H1 (cell line): Measurements from ENCODE around the gene FRMD6. TPM values are rescaled to one million over a fixed set of nuclear protein-coding genes. Genes with fewer than 3 reads are reported as not detected.

Source experiments
- CHD7 ChIP-seq: fragments of 300-600 bp; sonication (generic); IDR thresholded peaks from 2 replicates; pipeline ENCODE4 v1.7.1; 2012; ENCODE audit warnings: low read length, moderate library complexity, mild to moderate bottlenecking, inconsistent platforms; ENCODE audit not compliant: insufficient replicate concordance
- EZH2 ChIP-seq: fragments of 200-600 bp; sonication (generic); IDR thresholded peaks from 2 replicates; pipeline ENCODE4 v1.7.1; 2012; ENCODE audit warnings: low read depth, mild to moderate bottlenecking, moderate library complexity, low read length, inconsistent platforms; ENCODE audit not compliant: severe bottlenecking
- NRF1 ChIP-seq: IDR thresholded peaks from 2 replicates; pipeline ENCODE4 v1.6.1; 2011; ENCODE audit warnings: mild to moderate bottlenecking, low read depth, low read length, improper control_type of control experiment
- TAF1 ChIP-seq: IDR thresholded peaks from 2 replicates; pipeline ENCODE4 v1.6.1; 2011; ENCODE audit warnings: mild to moderate bottlenecking, low read depth, low read length
- polyA plus RNA-seq, 7 experiments: library from polyadenylated mRNA; depleted of rRNA in 3 of 7; stranded (reverse) in 5 of 7; unstranded in 2 of 7; fragments of >200 nt in 5 of 7; fragments of 200-250 nt in 2 of 7; gene quantifications; 1 replicate in 5 of 7; 2 replicates in 1 of 7; 4 replicates in 1 of 7; pipeline versions ENCODE4 v1.2.1 to v1.2.3, GENCODE V29; 2011 to 2013; ENCODE audit warnings: missing spikeins in 2 of 7, mixed read lengths in 2 of 7
- total RNA-seq: library from RNA; stranded (reverse); fragmentation: NEBNext Ultra II Directional; extraction: Animal tissue kit (Norgen Biotek cat#: 25700); gene quantifications from 2 replicates; pipeline ENCODE4 v1.2.1, GENCODE V29; 2021

Gene FRMD6
- total and polyA plus RNA-seq, 2 of the 8 experiments (the other 6 are each of a cell fraction or from before 2014, with no cell fraction given) = 5.4 to 23.7 TPM

GRCh38 chr14:51707327-51707726 is 55.6 kb downstream of the FRMD6 start (continued):
- TF ChIP-seq CHD7 (no peak), EZH2 (no peak), NRF1 (no peak), TAF1 (no peak)
